Measurements from ENCODE around the gene SLC17A2.

DNA sequence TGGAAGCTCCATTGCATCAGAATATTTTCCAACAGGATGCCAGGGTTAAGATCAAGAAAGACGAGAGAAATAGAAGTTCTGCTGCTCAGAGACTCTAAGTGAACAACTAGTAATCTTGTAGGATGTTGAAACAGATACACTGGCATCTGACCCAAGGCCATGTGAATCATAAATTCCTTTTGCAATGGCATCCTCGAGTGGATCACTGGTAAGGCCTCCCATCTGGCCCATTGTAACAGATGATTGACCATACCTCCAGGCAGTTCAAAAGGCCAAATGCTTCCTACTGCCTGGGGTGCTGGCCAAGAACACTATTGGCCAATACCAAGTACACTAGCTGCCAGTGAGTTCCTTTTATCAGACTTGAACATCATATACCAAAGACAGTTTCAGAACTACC is 46.5 kb downstream of the SLC17A2 start:
- TF ChIP-seq, protein P1, sequence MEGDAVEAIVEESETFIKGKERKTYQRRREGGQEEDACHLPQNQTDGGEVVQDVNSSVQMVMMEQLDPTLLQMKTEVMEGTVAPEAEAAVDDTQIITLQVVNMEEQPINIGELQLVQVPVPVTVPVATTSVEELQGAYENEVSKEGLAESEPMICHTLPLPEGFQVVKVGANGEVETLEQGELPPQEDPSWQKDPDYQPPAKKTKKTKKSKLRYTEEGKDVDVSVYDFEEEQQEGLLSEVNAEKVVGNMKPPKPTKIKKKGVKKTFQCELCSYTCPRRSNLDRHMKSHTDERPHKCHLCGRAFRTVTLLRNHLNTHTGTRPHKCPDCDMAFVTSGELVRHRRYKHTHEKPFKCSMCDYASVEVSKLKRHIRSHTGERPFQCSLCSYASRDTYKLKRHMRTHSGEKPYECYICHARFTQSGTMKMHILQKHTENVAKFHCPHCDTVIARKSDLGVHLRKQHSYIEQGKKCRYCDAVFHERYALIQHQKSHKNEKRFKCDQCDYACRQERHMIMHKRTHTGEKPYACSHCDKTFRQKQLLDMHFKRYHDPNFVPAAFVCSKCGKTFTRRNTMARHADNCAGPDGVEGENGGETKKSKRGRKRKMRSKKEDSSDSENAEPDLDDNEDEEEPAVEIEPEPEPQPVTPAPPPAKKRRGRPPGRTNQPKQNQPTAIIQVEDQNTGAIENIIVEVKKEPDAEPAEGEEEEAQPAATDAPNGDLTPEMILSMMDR (IDR thresholded peaks at IDR 0.05) = no peak
- no peak for TF ChIP-seq EP300 (IDR thresholded peaks at IDR 0.05)

All from gastroesophageal sphincter (tissue), 3 donors.